HCT116 (cell line): ENCODE data around the gene PROCA1. TPM values are rescaled to one million over a fixed set of nuclear protein-coding genes. Genes with fewer than 3 reads are reported as not detected.
A peak's percentile ranks its signal among the peaks of the same experiment; 100 is the strongest.

Source experiments
- ATAC-seq: fragments of 200-7000 bp; cut with Tn5 transposase; 2 replicates; pipeline ENCODE4 v1.9.1; 2020; ENCODE audit warnings: mild to moderate bottlenecking, moderate library complexity
- BruUV-seq: library from RNA; stranded (reverse); fragments of 400-500 nt; replicated peaks from 2 replicates; lab custom pipeline; 2021; lab: Mats Ljungman, UMichigan
- CTCF ChIA-PET: fragments of 300-600 bp; sonication (Branson Sonifier 250); formaldehyde crosslinking; loops from one replicate; lab custom pipeline; 2021; ENCODE audit warnings: antibody characterized with exemption; lab: Charles Lee
- POLR2A ChIA-PET: fragments of 300-600, 350-600 bp; sonication (Branson Sonifier 250); formaldehyde crosslinking; loops from one replicate; lab custom pipeline; 2021; ENCODE audit warnings: antibody characterized with exemption; lab: Charles Lee
- RAD21 ChIA-PET, 2 experiments: fragments of 300-600 bp; sonication (Branson Sonifier 250); formaldehyde crosslinking; loops; one replicate each; lab custom pipeline; 2023; ENCODE audit warnings: low total read pairs in 2 of 2; ENCODE audit not compliant: uncharacterized antibody in 2 of 2, unreplicated experiment in 2 of 2, low non-redundant PET in 1 of 2; lab: Charles Lee
- DNase-seq: peaks from one replicate; pipeline ENCODE4 v3.0.0-alpha.2; 2010; ENCODE audit warnings: low read depth, low spot score
- H2AFZ ChIP-seq: fragments of 200-600 bp; shearing (Covaris generic), sonication (generic); 2 replicates; pipeline ENCODE4 v1.6.1; 2017; ENCODE audit warnings: low read depth, mixed run types, mixed read lengths, antibody characterized with exemption, low read length; ENCODE audit not compliant: poor library complexity, severe bottlenecking
- H3K27ac ChIP-seq: 2 replicates; pipeline ENCODE4 v1.5.1; 2012; ENCODE audit warnings: low read depth, low read length
- H3K27me3 ChIP-seq: fragments of 200-600 bp; sonication (generic); 2 replicates; pipeline ENCODE4 v1.6.1; 2016; ENCODE audit warnings: mixed run types, low read length, mixed read lengths; ENCODE audit not compliant: insufficient read depth
- H3K36me3 ChIP-seq, 2 experiments: fragments of 200-500 bp in 1 of 2; fragments of 200-600 bp in 1 of 2; sonication (Bioruptor generic) in 1 of 2; sonication (generic) in 1 of 2; 2 replicates each; pipeline versions ENCODE4 v1.5.1 to v1.6.1; 2014 to 2016; ENCODE audit warnings: low read length in 2 of 2, inconsistent platforms in 1 of 2, mixed read lengths in 1 of 2, mixed run types in 1 of 2; ENCODE audit not compliant: insufficient read depth in 2 of 2, control insufficient read depth in 1 of 2
- H3K4me1 ChIP-seq, 2 experiments: fragments of 200-600 bp in 1 of 2; sonication (generic) in 1 of 2; 2 replicates each; pipeline versions ENCODE4 v1.5.1 to v1.6.1; 2012 to 2017; ENCODE audit warnings: low read length in 2 of 2, inconsistent platforms in 1 of 2, mild to moderate bottlenecking in 1 of 2, mixed read lengths in 1 of 2, mixed run types in 1 of 2, moderate library complexity in 1 of 2; ENCODE audit not compliant: insufficient read depth in 2 of 2, control insufficient read depth in 1 of 2
- H3K4me2 ChIP-seq: fragments of 200-600 bp; sonication (generic); 2 replicates; pipeline ENCODE4 v1.6.1; 2017; ENCODE audit warnings: mixed run types, low read length, mixed read lengths
- H3K4me3 ChIP-seq, 2 experiments: fragments of 200-600 bp in 1 of 2; sonication (generic) in 1 of 2; replicated peaks in 1 of 2; 2 replicates each; pipeline ENCODE4 v1.5.1; 2011 to 2016; ENCODE audit warnings: low read length in 2 of 2, control low read depth in 1 of 2, low read depth in 1 of 2, mild to moderate bottlenecking in 1 of 2, mixed read lengths in 1 of 2, mixed run types in 1 of 2
- H3K79me2 ChIP-seq: fragments of 200-600 bp; sonication (generic); 2 replicates; pipeline ENCODE4 v1.6.1; 2017; ENCODE audit warnings: mild to moderate bottlenecking, mixed run types, low read length, moderate library complexity, mixed read lengths; ENCODE audit not compliant: insufficient read depth
- H3K9ac ChIP-seq: fragments of 200-600 bp; sonication (generic); 2 replicates; pipeline ENCODE4 v1.6.1; 2016; ENCODE audit warnings: low read length, mixed read lengths
- H3K9me2 ChIP-seq: fragments of 200-600 bp; sonication (generic), shearing (Covaris generic); 2 replicates; pipeline ENCODE4 v1.6.1; 2017; ENCODE audit warnings: mixed run types, mild to moderate bottlenecking, moderate library complexity; ENCODE audit not compliant: insufficient read depth
- H3K9me3 ChIP-seq, 2 experiments: fragments of 200-500 bp in 1 of 2; fragments of 200-600 bp in 1 of 2; sonication (Bioruptor generic) in 1 of 2; sonication (generic) in 1 of 2; 2 replicates each; pipeline ENCODE4 v1.6.1; 2014 to 2017; ENCODE audit warnings: low read length in 2 of 2, mixed read lengths in 2 of 2, inconsistent platforms in 1 of 2, low read depth in 1 of 2, mild to moderate bottlenecking in 1 of 2, mixed run types in 1 of 2, moderate library complexity in 1 of 2; ENCODE audit not compliant: control insufficient read depth in 1 of 2, insufficient read depth in 1 of 2
- H4K20me1 ChIP-seq: fragments of 200-600 bp; sonication (generic), shearing (Covaris generic); 2 replicates; pipeline ENCODE4 v1.6.1; 2017; ENCODE audit warnings: mixed run types, mild to moderate bottlenecking, moderate library complexity; ENCODE audit not compliant: insufficient read depth
- ATF3 ChIP-seq: IDR thresholded peaks from 2 replicates; pipeline ENCODE4 v1.6.1; 2012
- CEBPB ChIP-seq: IDR thresholded peaks from 2 replicates; pipeline ENCODE4 v1.6.1; 2012; ENCODE audit warnings: low read depth
- CTCF ChIP-seq, 3 experiments: fragments of 200-600 bp in 1 of 3; sonication (generic) in 1 of 3; IDR thresholded peaks in 2 of 3; conservative IDR thresholded peaks in 1 of 3; 2 replicates each; pipeline ENCODE4 v1.5.1; 2012 to 2017; ENCODE audit warnings: low read depth in 2 of 3, low read length in 2 of 3, antibody characterized with exemption in 1 of 3, borderline replicate concordance in 1 of 3, control low read depth in 1 of 3, mild to moderate bottlenecking in 1 of 3, mixed read lengths in 1 of 3, mixed run types in 1 of 3, moderate library complexity in 1 of 3; ENCODE audit not compliant: insufficient read depth in 1 of 3
- EGR1 ChIP-seq: IDR thresholded peaks from 2 replicates; pipeline ENCODE4 v1.6.1; 2012; ENCODE audit warnings: low read depth
- ELF1 ChIP-seq: IDR thresholded peaks from 2 replicates; pipeline ENCODE4 v1.6.1; 2012; ENCODE audit warnings: low read depth, borderline replicate concordance
- EZH2 ChIP-seq: fragments of 200-600 bp; sonication (generic); IDR thresholded peaks from 2 replicates; pipeline ENCODE4 v1.6.1; 2017; ENCODE audit warnings: antibody characterized with exemption, mixed run types
- FOSL1 ChIP-seq: IDR thresholded peaks from 2 replicates; pipeline ENCODE4 v1.6.1; 2012; ENCODE audit warnings: low read depth
- JUND ChIP-seq: IDR thresholded peaks from 2 replicates; pipeline ENCODE4 v1.6.1; 2012
- MAX ChIP-seq: IDR thresholded peaks from 2 replicates; pipeline ENCODE4 v1.6.1; 2012
- POLR2A ChIP-seq: IDR thresholded peaks from 2 replicates; pipeline ENCODE4 v1.7.0; 2011; ENCODE audit warnings: borderline replicate concordance; ENCODE audit not compliant: insufficient read depth, insufficient read length; ENCODE audit errors: extremely low read depth
- POLR2AphosphoS5 ChIP-seq: IDR thresholded peaks from 2 replicates; pipeline ENCODE4 v1.6.1; 2011; ENCODE audit warnings: mild to moderate bottlenecking, low read depth, low read length, moderate library complexity
- REST ChIP-seq: IDR thresholded peaks from 2 replicates; pipeline ENCODE4 v1.6.1; 2012; ENCODE audit warnings: low read depth
- SIN3A ChIP-seq: IDR thresholded peaks from 2 replicates; pipeline ENCODE4 v1.6.1; 2012; ENCODE audit warnings: low read depth
- SP1 ChIP-seq: IDR thresholded peaks from 2 replicates; pipeline ENCODE4 v1.6.1; 2012; ENCODE audit warnings: low read depth
- SRF ChIP-seq: IDR thresholded peaks from 2 replicates; pipeline ENCODE4 v1.6.1; 2012; ENCODE audit warnings: low read depth
- ZBTB33 ChIP-seq: IDR thresholded peaks from 2 replicates; pipeline ENCODE4 v1.6.1; 2011; ENCODE audit warnings: mild to moderate bottlenecking, low read length, moderate library complexity; ENCODE audit not compliant: insufficient replicate concordance; ENCODE audit errors: extremely low read depth
- ZFX ChIP-seq: fragments of 450-650 bp; IDR thresholded peaks from 2 replicates; pipeline ENCODE4 v1.6.1; 2017
- ZNF274 ChIP-seq: fragments of 200-500 bp; sonication (Bioruptor generic); IDR thresholded peaks from 2 replicates; pipeline ENCODE4 v1.6.1; 2014; ENCODE audit warnings: mild to moderate bottlenecking, low read depth, low read length, inconsistent platforms
- intact Hi-C: fragments of 100-400 bp; cut with micrococcal nuclease; formaldehyde crosslinking; loops from 2 replicates; pipeline ENCODE4 v1.10.0; 2022
- total RNA-seq: library from RNA; stranded (reverse); gene quantifications from one replicate; pipeline ENCODE4 v1.2.1, GENCODE V29; 2021; ENCODE audit not compliant: unreplicated experiment

PROCA1 gene
- total RNA-seq, 1 experiment from 2014 or later: 0.96 TPM

- peak within 1 kb of the TSS; percentile 92 for H3K9ac ChIP-seq
- 0 out of 4 replicates have a peak, but pooled peaks cover 0 to 4% of the 10 kb centered on the region in 2 experiments for H3K9me3 ChIP-seq
- ChIA-PET RAD21 (interaction anchor here in 1 of 2 experiments (0.6 kb wide), 1 partner anchor 11 kb away, joined by 4 read pairs; no protein-coding TSS in a partner anchor), CTCF (interaction anchor here (1.2 to 2.7 kb wide), 5 partner anchors 10 to 18 kb away, joined by 5 to 14 read pairs (median 10); partner anchors contain the start of gene BLTP2), POLR2A (interaction anchor here (0.8 to 2.9 kb wide), 7 partner anchors 9 to 58 kb away, joined by 3 to 19 read pairs (median 4); partner anchors contain the start of genes BLTP2 and RPL23A)
- intact Hi-C loops: no loop called here
- H3K79me2 ChIP-seq: peaks cover 86% of the 10 kb centered on the region
- peaks cover 5 to 30% of the 10 kb centered on the region in 2 experiments for H3K36me3 ChIP-seq
- peak within 1 kb of the TSS; percentile 92 for H3K27ac ChIP-seq
- DNase-seq (peak; percentile 74), ATAC-seq (peak; percentile 90)
- H4K20me1 ChIP-seq: no peaks in the 10 kb centered on the region
- H3K9me2 ChIP-seq: no peaks in the 10 kb centered on the region
- no peaks in the 10 kb centered on the region for H3K27me3 ChIP-seq
- H3K4me3 ChIP-seq: peak within 1 kb of the TSS; percentile 92 to 98
- BruUV-seq: TSS peak; percentile 77
- H2AFZ ChIP-seq: peak within 1 kb of the TSS; percentile 79
- peak within 1 kb of the TSS; percentile 77 for H3K4me2 ChIP-seq
- H3K4me1 ChIP-seq: peaks cover 12 to 18% of the 10 kb centered on the region in 2 experiments; a peak in 3 of 4 replicates
- no peak for TF ChIP-seq ZNF274
- peak; percentile 55 for TF ChIP-seq POLR2A
- peak; percentile 89 for TF ChIP-seq POLR2AphosphoS5
- TF ChIP-seq MAX: peak; percentile 75
- no peak for TF ChIP-seq ZBTB33
- TF ChIP-seq ATF3: no peak
- no peak for TF ChIP-seq CTCF (IDR thresholded peaks at IDR 0.05 in 2 of 3, conservative IDR thresholded peaks at IDR 0.05 in 1 of 3; ENCODE audit: borderline replicate concordance in 1 of 3, insufficient read depth in 1 of 3, low read depth in 2 of 3, low read length in 2 of 3)
- TF ChIP-seq ELF1: peak; percentile 72
- TF ChIP-seq REST: no peak
- TF ChIP-seq CEBPB: no peak
- TF ChIP-seq SIN3A: peak; percentile 90
- no peak for TF ChIP-seq JUND
- TF ChIP-seq EZH2: no peak
- peak; percentile 70 for TF ChIP-seq EGR1
- peak; percentile 60; the same call in 1 of the 2 replicates for TF ChIP-seq SP1
- no peak for TF ChIP-seq SRF
- peak; percentile 76 for TF ChIP-seq ZFX
- TF ChIP-seq FOSL1: no peak
Measured at GRCh38 chr17:28661635-28662526, 49.8 kb downstream of the PROCA1 start, which contains the start of the genes SDF2 and SUPT6H. SDF2 (minus strand) TSS chr17:28661906; CDS start chr17:28661876, 30 bp downstream. SUPT6H (plus strand) TSS chr17:28662205; CDS start chr17:28673402, 11,197 bp downstream.
